Ishikawa (cell line): ENCODE data around the gene DACT3.

Experiments
- CEBPB ChIP-seq: IDR thresholded peaks from 2 replicates; pipeline ENCODE4 v1.6.1; 2012
- CREB1 ChIP-seq: IDR thresholded peaks from 2 replicates; pipeline ENCODE4 v1.6.1; 2012; ENCODE audit warnings: low read depth
- EGR1 ChIP-seq: IDR thresholded peaks from 2 replicates; pipeline ENCODE4 v1.6.1; 2012
- EP300 ChIP-seq: IDR thresholded peaks from 2 replicates; pipeline ENCODE4 v1.6.1; 2012; ENCODE audit warnings: borderline replicate concordance
- FOXM1 ChIP-seq: IDR thresholded peaks from 2 replicates; pipeline ENCODE4 v1.6.1; 2012; ENCODE audit warnings: low read depth, borderline replicate concordance
- NFIC ChIP-seq: IDR thresholded peaks from 2 replicates; pipeline ENCODE4 v1.6.1; 2012
- RAD21 ChIP-seq: IDR thresholded peaks from 2 replicates; pipeline ENCODE4 v1.6.1; 2012; ENCODE audit warnings: low read depth
- TAF1 ChIP-seq: IDR thresholded peaks from 2 replicates; pipeline ENCODE4 v1.6.1; 2012; ENCODE audit warnings: low read depth, mild to moderate bottlenecking
- TCF12 ChIP-seq: IDR thresholded peaks from 2 replicates; pipeline ENCODE4 v1.6.1; 2012; ENCODE audit warnings: low read depth
- TEAD4 ChIP-seq: IDR thresholded peaks from 2 replicates; pipeline ENCODE4 v1.6.1; 2012
- USF1 ChIP-seq: IDR thresholded peaks from 2 replicates; pipeline ENCODE4 v1.6.1; 2012
- YY1 ChIP-seq: IDR thresholded peaks from 2 replicates; pipeline ENCODE4 v1.6.1; 2012; ENCODE audit warnings: low read depth
- ZBTB7A ChIP-seq: IDR thresholded peaks from 2 replicates; pipeline ENCODE4 v1.6.1; 2012; ENCODE audit warnings: low read depth
- TF ChIP-seq, protein P1 (sequence below): IDR thresholded peaks from 2 replicates; pipeline ENCODE4 v1.6.1; 2012
- TF ChIP-seq, protein P2 (sequence below): IDR thresholded peaks from 2 replicates; pipeline ENCODE4 v1.6.1; 2012; ENCODE audit warnings: low read depth, mild to moderate bottlenecking

Gene DACT3

DNA sequence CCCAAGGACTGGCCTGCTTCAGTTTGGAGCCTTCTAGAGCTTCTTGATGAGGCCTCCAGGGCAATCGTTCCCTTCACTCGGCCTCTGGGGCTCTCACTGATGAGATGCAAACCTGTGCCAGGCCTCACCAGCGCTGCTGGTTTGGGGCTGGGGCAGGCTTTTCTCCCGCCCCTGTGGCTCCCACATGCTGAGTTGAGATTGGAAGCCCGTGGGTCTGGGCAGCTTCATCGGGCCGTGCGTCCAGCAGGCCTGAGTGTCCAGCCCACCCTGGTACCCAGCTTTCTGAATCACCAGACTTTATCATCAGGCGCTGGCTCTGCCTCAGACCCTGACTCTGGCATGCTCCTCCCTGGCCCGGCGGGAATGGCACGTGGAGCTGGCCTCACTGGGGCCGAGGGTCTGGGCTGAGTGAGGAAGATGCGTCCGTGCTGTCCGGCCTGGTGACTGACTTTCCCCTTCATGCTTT is 55.6 kb downstream of the DACT3 start:
- TF ChIP-seq USF1 (no peak), ZBTB7A (no peak), NFIC (no peak), EGR1 (no peak), FOXM1 (no peak), RAD21 (no peak), EP300 (no peak), CREB1 (no peak), CEBPB (no peak), YY1 (no peak), TCF12 (no peak), TEAD4 (no peak), TAF1 (no peak)
- TF ChIP-seq, protein P1, sequence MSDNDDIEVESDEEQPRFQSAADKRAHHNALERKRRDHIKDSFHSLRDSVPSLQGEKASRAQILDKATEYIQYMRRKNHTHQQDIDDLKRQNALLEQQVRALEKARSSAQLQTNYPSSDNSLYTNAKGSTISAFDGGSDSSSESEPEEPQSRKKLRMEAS, result no peak
- TF ChIP-seq, protein P2, sequence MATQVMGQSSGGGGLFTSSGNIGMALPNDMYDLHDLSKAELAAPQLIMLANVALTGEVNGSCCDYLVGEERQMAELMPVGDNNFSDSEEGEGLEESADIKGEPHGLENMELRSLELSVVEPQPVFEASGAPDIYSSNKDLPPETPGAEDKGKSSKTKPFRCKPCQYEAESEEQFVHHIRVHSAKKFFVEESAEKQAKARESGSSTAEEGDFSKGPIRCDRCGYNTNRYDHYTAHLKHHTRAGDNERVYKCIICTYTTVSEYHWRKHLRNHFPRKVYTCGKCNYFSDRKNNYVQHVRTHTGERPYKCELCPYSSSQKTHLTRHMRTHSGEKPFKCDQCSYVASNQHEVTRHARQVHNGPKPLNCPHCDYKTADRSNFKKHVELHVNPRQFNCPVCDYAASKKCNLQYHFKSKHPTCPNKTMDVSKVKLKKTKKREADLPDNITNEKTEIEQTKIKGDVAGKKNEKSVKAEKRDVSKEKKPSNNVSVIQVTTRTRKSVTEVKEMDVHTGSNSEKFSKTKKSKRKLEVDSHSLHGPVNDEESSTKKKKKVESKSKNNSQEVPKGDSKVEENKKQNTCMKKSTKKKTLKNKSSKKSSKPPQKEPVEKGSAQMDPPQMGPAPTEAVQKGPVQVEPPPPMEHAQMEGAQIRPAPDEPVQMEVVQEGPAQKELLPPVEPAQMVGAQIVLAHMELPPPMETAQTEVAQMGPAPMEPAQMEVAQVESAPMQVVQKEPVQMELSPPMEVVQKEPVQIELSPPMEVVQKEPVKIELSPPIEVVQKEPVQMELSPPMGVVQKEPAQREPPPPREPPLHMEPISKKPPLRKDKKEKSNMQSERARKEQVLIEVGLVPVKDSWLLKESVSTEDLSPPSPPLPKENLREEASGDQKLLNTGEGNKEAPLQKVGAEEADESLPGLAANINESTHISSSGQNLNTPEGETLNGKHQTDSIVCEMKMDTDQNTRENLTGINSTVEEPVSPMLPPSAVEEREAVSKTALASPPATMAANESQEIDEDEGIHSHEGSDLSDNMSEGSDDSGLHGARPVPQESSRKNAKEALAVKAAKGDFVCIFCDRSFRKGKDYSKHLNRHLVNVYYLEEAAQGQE, result no peak

DNA sequence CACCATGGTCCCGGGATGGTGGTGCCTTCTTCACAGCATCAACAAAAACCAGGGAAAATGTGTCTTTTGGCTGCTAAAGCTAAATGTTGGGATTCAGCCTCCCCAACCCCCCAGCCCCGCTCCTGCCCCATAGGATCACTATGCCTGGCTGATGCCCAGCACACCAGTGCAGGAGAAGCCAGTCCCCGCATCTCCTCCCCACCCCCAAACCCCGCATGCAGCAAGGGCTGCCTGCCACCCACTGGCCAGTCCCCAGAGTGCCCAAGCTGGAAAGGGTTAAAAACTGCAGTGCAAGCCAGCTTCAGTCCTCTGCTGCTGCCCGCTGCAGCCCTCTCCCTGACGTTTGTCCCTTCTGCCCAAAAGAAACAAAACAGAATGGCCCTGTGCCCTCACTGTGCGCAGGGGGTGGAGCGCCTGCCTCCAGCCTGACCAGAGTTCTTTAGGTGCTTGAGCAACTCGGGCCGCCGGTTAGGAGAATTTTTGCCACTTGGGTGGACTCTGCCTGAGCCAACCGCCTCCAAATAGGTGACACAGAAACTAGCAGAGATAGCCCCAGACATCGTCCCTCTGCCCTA is 56.1 kb downstream of the DACT3 start:
- no peak for TF ChIP-seq ZBTB7A
- no peak for TF ChIP-seq USF1
- no peak for TF ChIP-seq EGR1
- no peak for TF ChIP-seq FOXM1
- no peak for TF ChIP-seq NFIC
- TF ChIP-seq TAF1, result no peak
- TF ChIP-seq TEAD4, result no peak
- TF ChIP-seq, protein P1, result no peak
- TF ChIP-seq TCF12, result no peak
- TF ChIP-seq CEBPB, result no peak
- no peak for TF ChIP-seq CREB1
- TF ChIP-seq YY1, result no peak
- TF ChIP-seq RAD21, result no peak
- no peak for TF ChIP-seq EP300
- TF ChIP-seq, protein P2, result no peak

GRCh38 chr19:46603752-46604231 is 57.2 kb downstream of the DACT3 start:
- TF ChIP-seq USF1, result no peak
- TF ChIP-seq, protein P1, result no peak
- TF ChIP-seq RAD21, result no peak
- TF ChIP-seq TEAD4, result no peak
- no peak for TF ChIP-seq CREB1
- TF ChIP-seq TCF12, result no peak
- TF ChIP-seq, protein P2, result no peak
- TF ChIP-seq EP300, result no peak
- no peak for TF ChIP-seq ZBTB7A
- TF ChIP-seq EGR1, result no peak
- TF ChIP-seq CEBPB, result no peak
- TF ChIP-seq TAF1, result no peak
- no peak for TF ChIP-seq FOXM1
- no peak for TF ChIP-seq NFIC
- TF ChIP-seq YY1, result no peak

DNA sequence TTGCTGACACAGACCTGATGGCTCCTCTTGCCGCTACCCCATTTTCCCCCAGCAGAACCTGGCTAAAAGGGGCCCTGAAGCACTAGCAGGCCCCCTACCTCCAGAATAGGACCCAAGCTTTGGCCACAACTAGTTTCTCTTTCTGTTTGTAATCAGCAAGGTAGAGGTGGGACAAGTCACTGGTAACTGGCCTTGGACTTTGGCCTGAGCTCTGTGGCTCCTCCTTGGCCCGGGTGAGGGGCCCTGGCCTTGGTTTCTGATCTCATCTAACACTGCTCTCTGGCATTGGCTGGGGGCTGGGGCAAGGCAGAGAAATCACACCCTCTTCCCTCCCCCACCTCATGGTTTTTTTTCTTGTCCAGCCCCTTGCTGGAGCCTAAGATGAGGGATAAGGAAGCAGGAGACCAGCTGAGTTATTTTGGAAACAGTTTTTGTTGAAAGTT is 57.8 kb downstream of the DACT3 start:
- TF ChIP-seq EP300, result no peak
- no peak for TF ChIP-seq TCF12
- no peak for TF ChIP-seq YY1
- no peak for TF ChIP-seq CREB1
- TF ChIP-seq NFIC, result no peak
- TF ChIP-seq EGR1, result no peak
- TF ChIP-seq, protein P1, result no peak
- TF ChIP-seq, protein P2, result no peak
- no peak for TF ChIP-seq CEBPB
- no peak for TF ChIP-seq TEAD4
- TF ChIP-seq FOXM1, result no peak
- no peak for TF ChIP-seq RAD21
- no peak for TF ChIP-seq ZBTB7A
- TF ChIP-seq USF1, result no peak
- no peak for TF ChIP-seq TAF1
